PFSK-1 (cell line): Measurements from ENCODE around the gene CEP72.

Source experiments
- FOXP2 ChIP-seq: optimal IDR thresholded peaks from 2 replicates; pipeline ENCODE3; 2011; ENCODE audit warnings: borderline replicate concordance, control low read depth, inconsistent platforms; ENCODE audit not compliant: insufficient read depth; ENCODE audit errors: extremely low read length, extremely low read depth
- POLR2AphosphoS5 ChIP-seq: IDR thresholded peaks from 2 replicates; pipeline ENCODE4 v1.6.1; 2012; ENCODE audit warnings: low read depth, mild to moderate bottlenecking, control low read depth, low read length, moderate library complexity
- SIN3A ChIP-seq: IDR thresholded peaks from 2 replicates; pipeline ENCODE4 v1.6.1; 2012; ENCODE audit warnings: mild to moderate bottlenecking, low read length, moderate library complexity, borderline replicate concordance; ENCODE audit not compliant: insufficient read depth
- TAF1 ChIP-seq: IDR thresholded peaks from 2 replicates; pipeline ENCODE4 v1.6.1; 2012; ENCODE audit warnings: low read length, control low read depth, borderline replicate concordance; ENCODE audit not compliant: insufficient read depth
- TF ChIP-seq, protein P1 (sequence below), 2 experiments: IDR thresholded peaks; 2 replicates each; pipeline versions ENCODE4 v1.6.1 to v1.8.0; 2011 to 2012; ENCODE audit warnings: low read depth in 2 of 2, low read length in 2 of 2, control low read depth in 1 of 2, inconsistent platforms in 1 of 2, mild to moderate bottlenecking in 1 of 2, moderate library complexity in 1 of 2; ENCODE audit not compliant: insufficient read depth in 1 of 2

CEP72 gene

GRCh38 chr5:584216-584615 lies 27.9 kb upstream of the CEP72 start:
- no peak for TF ChIP-seq TAF1
- no peak for TF ChIP-seq POLR2AphosphoS5

DNA sequence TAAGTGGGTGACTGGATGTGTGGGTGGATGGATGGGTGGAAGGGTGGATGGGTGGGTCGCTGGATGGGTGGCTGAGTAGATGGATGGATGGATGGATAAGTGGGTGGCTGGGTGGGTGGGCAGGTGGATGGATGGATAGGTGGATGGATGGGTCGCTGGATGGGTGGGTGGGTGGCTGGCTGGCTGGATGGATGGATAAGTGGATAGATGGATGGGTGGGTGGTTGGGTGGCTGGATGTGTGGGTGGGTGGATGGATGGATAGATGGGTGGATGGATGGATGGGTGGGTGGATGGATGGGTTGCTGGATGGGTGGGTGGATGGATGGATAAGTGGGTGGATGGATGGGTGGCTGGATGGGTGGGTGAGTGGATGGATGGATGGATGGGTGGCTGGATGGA lies 27.3 kb upstream of the CEP72 start:
- no peak for TF ChIP-seq POLR2AphosphoS5
- TF ChIP-seq, protein P1, sequence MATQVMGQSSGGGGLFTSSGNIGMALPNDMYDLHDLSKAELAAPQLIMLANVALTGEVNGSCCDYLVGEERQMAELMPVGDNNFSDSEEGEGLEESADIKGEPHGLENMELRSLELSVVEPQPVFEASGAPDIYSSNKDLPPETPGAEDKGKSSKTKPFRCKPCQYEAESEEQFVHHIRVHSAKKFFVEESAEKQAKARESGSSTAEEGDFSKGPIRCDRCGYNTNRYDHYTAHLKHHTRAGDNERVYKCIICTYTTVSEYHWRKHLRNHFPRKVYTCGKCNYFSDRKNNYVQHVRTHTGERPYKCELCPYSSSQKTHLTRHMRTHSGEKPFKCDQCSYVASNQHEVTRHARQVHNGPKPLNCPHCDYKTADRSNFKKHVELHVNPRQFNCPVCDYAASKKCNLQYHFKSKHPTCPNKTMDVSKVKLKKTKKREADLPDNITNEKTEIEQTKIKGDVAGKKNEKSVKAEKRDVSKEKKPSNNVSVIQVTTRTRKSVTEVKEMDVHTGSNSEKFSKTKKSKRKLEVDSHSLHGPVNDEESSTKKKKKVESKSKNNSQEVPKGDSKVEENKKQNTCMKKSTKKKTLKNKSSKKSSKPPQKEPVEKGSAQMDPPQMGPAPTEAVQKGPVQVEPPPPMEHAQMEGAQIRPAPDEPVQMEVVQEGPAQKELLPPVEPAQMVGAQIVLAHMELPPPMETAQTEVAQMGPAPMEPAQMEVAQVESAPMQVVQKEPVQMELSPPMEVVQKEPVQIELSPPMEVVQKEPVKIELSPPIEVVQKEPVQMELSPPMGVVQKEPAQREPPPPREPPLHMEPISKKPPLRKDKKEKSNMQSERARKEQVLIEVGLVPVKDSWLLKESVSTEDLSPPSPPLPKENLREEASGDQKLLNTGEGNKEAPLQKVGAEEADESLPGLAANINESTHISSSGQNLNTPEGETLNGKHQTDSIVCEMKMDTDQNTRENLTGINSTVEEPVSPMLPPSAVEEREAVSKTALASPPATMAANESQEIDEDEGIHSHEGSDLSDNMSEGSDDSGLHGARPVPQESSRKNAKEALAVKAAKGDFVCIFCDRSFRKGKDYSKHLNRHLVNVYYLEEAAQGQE (IDR thresholded peaks at IDR 0.05; ENCODE audit: insufficient read depth in 1 of 2, low read depth in 2 of 2, low read length in 2 of 2), result no peak
- no peak for TF ChIP-seq SIN3A
- TF ChIP-seq FOXP2, result no peak
- no peak for TF ChIP-seq TAF1

DNA sequence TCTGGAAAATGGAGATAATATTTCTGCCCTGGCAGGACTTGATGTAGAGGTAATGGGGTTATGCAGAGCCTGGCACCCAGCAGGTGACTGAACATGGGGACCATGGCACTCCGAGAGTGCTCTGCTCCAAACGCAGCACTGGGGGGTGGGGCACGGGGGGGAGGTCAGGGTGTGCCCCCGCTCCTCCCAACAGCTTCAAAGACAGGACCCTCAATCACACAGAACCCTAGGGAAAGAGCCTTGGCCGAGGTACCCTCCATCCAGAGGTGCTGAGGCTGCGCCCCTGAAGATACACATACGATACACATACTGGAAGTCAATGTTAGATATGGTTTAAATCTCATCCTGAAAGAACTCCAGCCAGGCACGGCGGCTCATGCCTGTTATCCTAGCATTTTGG lies 26.6 kb upstream of the CEP72 start:
- TF ChIP-seq POLR2AphosphoS5 (no peak), FOXP2 (no peak)

GRCh38 chr5:585962-586628 lies 26.0 kb upstream of the CEP72 start:
- no peak for TF ChIP-seq FOXP2
- no peak for TF ChIP-seq TAF1
- TF ChIP-seq SIN3A, result no peak
- TF ChIP-seq, protein P1 (IDR thresholded peaks at IDR 0.05; ENCODE audit: insufficient read depth in 1 of 2, low read depth in 2 of 2, low read length in 2 of 2), result no peak
- TF ChIP-seq POLR2AphosphoS5, result no peak

DNA sequence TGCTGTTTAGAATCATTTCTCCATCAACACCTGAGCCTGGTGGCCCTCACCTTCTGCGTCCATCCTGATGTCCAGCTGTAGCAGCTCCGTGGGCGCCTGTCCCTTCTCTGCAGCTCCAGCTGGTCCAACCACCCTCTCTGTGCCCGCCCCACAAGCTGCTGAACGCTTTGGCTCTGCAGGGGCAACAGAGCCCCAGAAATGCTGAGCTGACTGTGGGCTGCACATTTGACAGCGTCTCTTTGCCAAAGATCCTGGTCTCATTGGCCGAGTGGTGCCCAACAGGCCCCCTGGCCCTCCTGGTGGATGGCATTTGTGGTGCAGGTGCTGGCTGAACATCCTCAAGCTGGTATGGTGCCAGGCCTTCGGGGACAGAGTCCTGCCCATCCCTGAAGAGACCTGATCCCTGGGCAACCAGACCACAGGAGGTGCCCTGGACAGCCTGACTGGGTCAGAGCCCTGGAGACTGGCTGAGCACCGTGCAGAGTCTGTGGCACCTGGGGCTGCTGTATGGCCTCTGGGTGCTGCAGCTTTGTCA lies 25.3 kb upstream of the CEP72 start:
- TF ChIP-seq, protein P1 (IDR thresholded peaks at IDR 0.05; ENCODE audit: insufficient read depth in 1 of 2, low read depth in 2 of 2, low read length in 2 of 2), result no peak
- TF ChIP-seq FOXP2, result no peak
- TF ChIP-seq TAF1, result no peak
- no peak for TF ChIP-seq SIN3A
- TF ChIP-seq POLR2AphosphoS5, result no peak

DNA sequence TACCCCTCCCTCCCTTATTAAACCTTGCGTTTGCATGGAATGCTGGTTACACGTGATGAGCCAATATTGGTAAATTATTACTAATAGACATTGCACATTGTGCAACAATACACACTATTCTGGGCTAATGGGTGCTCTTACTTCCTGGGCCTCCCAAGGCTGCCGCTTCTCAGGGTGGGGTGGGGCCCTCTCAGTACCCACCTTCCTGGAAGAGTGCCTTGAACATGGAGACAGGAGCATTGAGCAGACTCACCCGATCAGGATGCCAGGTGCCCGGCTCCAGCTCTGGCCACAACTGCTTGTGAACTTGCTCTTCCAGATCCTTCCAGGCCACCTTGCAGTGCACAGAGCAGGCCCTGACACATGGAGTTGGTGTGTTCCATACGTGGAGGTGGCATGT lies 24.7 kb upstream of the CEP72 start:
- TF ChIP-seq, protein P1 (IDR thresholded peaks at IDR 0.05; ENCODE audit: insufficient read depth in 1 of 2, low read depth in 2 of 2, low read length in 2 of 2), result no peak
- TF ChIP-seq TAF1 (no peak), POLR2AphosphoS5 (no peak), FOXP2 (no peak), SIN3A (no peak)
